ENCODE measurements around the gene B3GALT6.

GRCh38 chr1:1183833-1184775, 47.9 kb upstream of the B3GALT6 start:
- no peak for TF ChIP-seq CTCF (IDR thresholded peaks at IDR 0.05)
- TF ChIP-seq POLR2A (IDR thresholded peaks at IDR 0.05) = no peak
- no peak for TF ChIP-seq EP300 (IDR thresholded peaks at IDR 0.05)
